CD4-positive, alpha-beta T cell (primary cell): Measurements from ENCODE around the gene ELAPOR2. TPM values are rescaled to one million over a fixed set of nuclear protein-coding genes. Genes with fewer than 3 reads are reported as not detected.
"Not testable (repeated sequence)": the region's sequence is repeated elsewhere in the genome, so short reads cannot be mapped to it uniquely, and the experiment has no call there.

Experiments
- ATAC-seq: fragments of 200-7000 bp; cut with Tn5 transposase; one replicate; pipeline ENCODE4 v1.10.0; 2022; ENCODE audit warnings: mild to moderate bottlenecking; ENCODE audit not compliant: poor library complexity
- CTCF ChIA-PET: fragments of 350-600 bp; sonication (Branson Sonifier 250); formaldehyde crosslinking; loops from one replicate; lab custom pipeline; 2021; ENCODE audit warnings: antibody characterized with exemption, inconsistent platforms; lab: Charles Lee
- POLR2A ChIA-PET: fragments of 350-600 bp; sonication (Branson Sonifier 250); formaldehyde crosslinking; loops from one replicate; lab custom pipeline; 2021; ENCODE audit warnings: antibody characterized with exemption, inconsistent platforms; lab: Charles Lee
- DNase-seq, 14 experiments: peaks; one replicate each; pipeline ENCODE4 v3.0.0-alpha.2; 2013 to 2020; ENCODE audit warnings: mixed read lengths in 2 of 14
- H3K27ac ChIP-seq, 2 donors: one replicate each; pipeline versions ENCODE4 v1.5.1 to v1.7.0; 2013; ENCODE audit warnings: low read length in 2 of 2, low read depth in 1 of 2, mild to moderate bottlenecking in 1 of 2
- H3K27me3 ChIP-seq, 2 experiments: 1 replicate in 1 of 2; 2 replicates in 1 of 2; pipeline versions ENCODE4 v1.6.1 to v1.7.0; 2013; ENCODE audit warnings: low read length in 2 of 2, control low read depth in 1 of 2, mild to moderate bottlenecking in 1 of 2, moderate library complexity in 1 of 2; ENCODE audit not compliant: insufficient read depth in 2 of 2, control insufficient read depth in 1 of 2
- H3K36me3 ChIP-seq: one replicate; pipeline ENCODE4 v1.6.1; 2013; ENCODE audit warnings: low read length, control low read depth; ENCODE audit not compliant: insufficient read depth
- H3K4me1 ChIP-seq: one replicate; pipeline ENCODE4 v1.6.1; 2013; ENCODE audit warnings: low read length, control low read depth; ENCODE audit not compliant: insufficient read depth
- H3K4me3 ChIP-seq: one replicate; pipeline ENCODE4 v1.5.1; 2013; ENCODE audit warnings: mild to moderate bottlenecking, low read length, moderate library complexity
- H3K9me3 ChIP-seq, 2 experiments: 1 replicate in 1 of 2; 2 replicates in 1 of 2; pipeline versions ENCODE4 v1.6.1 to v1.7.0; 2013; ENCODE audit warnings: low read length in 2 of 2, mild to moderate bottlenecking in 2 of 2, control low read depth in 1 of 2, moderate library complexity in 1 of 2; ENCODE audit not compliant: control insufficient read depth in 1 of 2, insufficient read depth in 1 of 2
- H3K27ac Mint-ChIP-seq: one replicate; pipeline ENCODE4 v1.8.0; 2020; ENCODE audit warnings: mixed read lengths
- H3K27me3 Mint-ChIP-seq: one replicate; pipeline ENCODE4 v1.8.0; 2021; ENCODE audit warnings: mixed read lengths
- H3K36me3 Mint-ChIP-seq: one replicate; pipeline ENCODE4 v1.8.0; 2021; ENCODE audit warnings: low read depth, mixed read lengths
- H3K4me1 Mint-ChIP-seq: one replicate; pipeline ENCODE4 v1.8.0; 2021; ENCODE audit warnings: low read depth, mixed read lengths
- H3K4me3 Mint-ChIP-seq: one replicate; pipeline ENCODE4 v1.8.0; 2020; ENCODE audit warnings: mild to moderate bottlenecking, mixed read lengths
- H3K9me3 Mint-ChIP-seq: one replicate; pipeline ENCODE4 v1.8.0; 2020; ENCODE audit warnings: mixed read lengths
- intact Hi-C, 2 experiments: fragments of 100-400 bp; cut with DNase I in 1 of 2; cut with micrococcal nuclease in 1 of 2; formaldehyde crosslinking; loops; one replicate each; pipeline versions ENCODE4 v1.15.1 to v1.9.0; 2023 to 2025; cut with DNase I, micrococcal nuclease
- total RNA-seq, 174 experiments: library from RNA in 2 of 174; stranded (reverse) in 2 of 174; gene quantifications; one replicate each; pipeline ENCODE4 v1.2.3 and lab custom pipeline; 2021 to 2026
- TF ChIP-seq, protein P1 (sequence below): fragments of 200-600 bp; IDR thresholded peaks from one replicate; pipeline ENCODE4 v1.8.0; 2022; ENCODE audit warnings: antibody characterized with exemption, mild to moderate bottlenecking

ELAPOR2 gene
- total RNA-seq, 2 experiments from 2014 or later = 7.2 to 7.7 TPM

DNA sequence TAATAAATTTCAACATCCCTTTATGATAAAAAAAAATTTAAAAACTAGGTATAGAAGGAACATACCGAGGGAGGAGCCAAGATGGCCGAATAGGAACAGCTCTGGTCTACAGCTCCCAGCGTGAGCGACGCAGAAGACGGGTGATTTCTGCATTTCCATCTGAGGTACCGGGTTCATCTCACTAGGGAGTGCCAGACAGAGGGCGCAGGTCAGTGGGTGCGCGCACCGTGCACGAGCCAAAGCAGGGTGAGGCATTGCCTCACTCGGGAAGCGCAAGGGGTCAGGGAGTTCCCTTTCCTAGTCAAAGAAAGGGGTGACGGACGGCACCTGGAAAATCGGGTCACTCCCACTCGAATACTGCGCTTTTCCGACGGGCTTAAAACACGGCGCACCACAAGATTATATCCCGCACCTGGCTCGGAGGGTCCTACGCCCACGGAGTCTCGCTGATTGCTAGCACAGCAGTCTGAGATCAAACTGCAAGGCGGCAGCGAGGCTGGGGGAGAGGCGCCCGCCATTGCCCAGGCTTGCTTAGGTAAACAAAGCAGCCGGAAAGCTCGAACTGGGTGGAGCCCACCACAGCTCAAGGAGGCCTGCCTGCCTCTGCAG lies 19.7 kb downstream of the ELAPOR2 start:
- H3K4me1 ChIP-seq, H3K36me3 Mint-ChIP-seq, H3K9me3 ChIP-seq, ATAC-seq, intact Hi-C loops, H3K27me3 ChIP-seq, H3K4me1 Mint-ChIP-seq, CTCF ChIA-PET, H3K36me3 ChIP-seq, H3K9me3 Mint-ChIP-seq, H3K27ac ChIP-seq: not testable (repeated sequence)
- peak overlapping the region; percentile 79 for H3K27ac Mint-ChIP-seq
- POLR2A ChIA-PET = interaction anchor here (1.8 kb wide), 1 partner anchor 20 kb away, joined by 4 read pairs; the partner anchor contains the start of gene ELAPOR2
- DNase-seq = peak in 9 of 14 experiments; percentile 2 to 43 (median 23)
- peak overlapping the region; percentile 49 for H3K4me3 ChIP-seq
- H3K4me3 Mint-ChIP-seq = peak overlapping the region; percentile 80
- H3K27me3 Mint-ChIP-seq = peaks cover 11% of the 10 kb centered on the region

DNA sequence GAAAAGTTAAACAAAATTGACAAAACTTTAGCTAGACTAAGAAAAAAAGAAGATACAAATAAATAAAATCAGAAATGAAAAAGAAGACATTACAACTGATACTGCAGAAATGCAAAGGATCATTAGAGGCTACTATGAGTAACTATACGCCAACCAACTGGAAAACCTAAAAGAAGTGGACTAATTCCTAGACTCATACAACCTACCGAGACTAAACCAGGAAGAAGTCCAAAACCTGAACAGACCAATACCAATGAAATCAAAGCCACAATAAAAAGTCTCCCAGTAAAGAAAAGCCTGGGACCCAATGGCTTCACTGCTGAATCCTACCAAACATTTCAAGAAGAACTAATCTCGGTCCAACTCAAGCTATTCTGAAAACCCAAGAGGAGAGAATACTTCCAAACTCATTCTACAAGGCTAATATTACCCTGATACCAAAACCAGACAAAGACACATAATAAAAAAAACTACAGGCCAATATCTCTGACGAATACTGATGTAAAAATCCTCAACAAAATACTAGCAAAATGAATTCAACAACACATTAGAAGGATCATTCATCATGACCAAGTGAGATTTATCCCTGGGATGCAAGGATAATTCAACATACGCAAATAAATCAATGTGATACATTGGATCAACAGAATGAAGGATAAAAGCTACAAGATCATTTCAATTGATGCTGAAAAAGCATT lies 20.3 kb downstream of the ELAPOR2 start:
- no peaks in the 10 kb centered on the region for H3K4me1 ChIP-seq
- TF ChIP-seq, protein P1, sequence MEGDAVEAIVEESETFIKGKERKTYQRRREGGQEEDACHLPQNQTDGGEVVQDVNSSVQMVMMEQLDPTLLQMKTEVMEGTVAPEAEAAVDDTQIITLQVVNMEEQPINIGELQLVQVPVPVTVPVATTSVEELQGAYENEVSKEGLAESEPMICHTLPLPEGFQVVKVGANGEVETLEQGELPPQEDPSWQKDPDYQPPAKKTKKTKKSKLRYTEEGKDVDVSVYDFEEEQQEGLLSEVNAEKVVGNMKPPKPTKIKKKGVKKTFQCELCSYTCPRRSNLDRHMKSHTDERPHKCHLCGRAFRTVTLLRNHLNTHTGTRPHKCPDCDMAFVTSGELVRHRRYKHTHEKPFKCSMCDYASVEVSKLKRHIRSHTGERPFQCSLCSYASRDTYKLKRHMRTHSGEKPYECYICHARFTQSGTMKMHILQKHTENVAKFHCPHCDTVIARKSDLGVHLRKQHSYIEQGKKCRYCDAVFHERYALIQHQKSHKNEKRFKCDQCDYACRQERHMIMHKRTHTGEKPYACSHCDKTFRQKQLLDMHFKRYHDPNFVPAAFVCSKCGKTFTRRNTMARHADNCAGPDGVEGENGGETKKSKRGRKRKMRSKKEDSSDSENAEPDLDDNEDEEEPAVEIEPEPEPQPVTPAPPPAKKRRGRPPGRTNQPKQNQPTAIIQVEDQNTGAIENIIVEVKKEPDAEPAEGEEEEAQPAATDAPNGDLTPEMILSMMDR = no peak
- H3K27ac ChIP-seq = no peak overlapping the region
- POLR2A ChIA-PET = interaction anchor here (1.8 kb wide), 1 partner anchor 20 kb away, joined by 4 read pairs; the partner anchor contains the start of gene ELAPOR2
- H3K27me3 ChIP-seq = no peaks in the 10 kb centered on the region
- H3K9me3 Mint-ChIP-seq = peaks cover 2% of the 10 kb centered on the region
- H3K9me3 ChIP-seq = no peaks in the 10 kb centered on the region
- intact Hi-C loops = no loop called here
- no peaks in the 10 kb centered on the region for H3K36me3 ChIP-seq
- H3K27me3 Mint-ChIP-seq = peaks cover 11% of the 10 kb centered on the region
- no peaks in the 10 kb centered on the region for H3K36me3 Mint-ChIP-seq
- H3K4me1 Mint-ChIP-seq = no peaks in the 10 kb centered on the region
- H3K4me3 ChIP-seq = peak overlapping the region; percentile 49
- CTCF ChIA-PET = interaction anchor here (1.3 kb wide), 1 partner anchor 47 kb away, joined by 4 read pairs; no protein-coding TSS in a partner anchor
- peak overlapping the region; percentile 80 for H3K4me3 Mint-ChIP-seq
- no peak for DNase-seq
- ATAC-seq = no peak
- peak overlapping the region; percentile 79 for H3K27ac Mint-ChIP-seq

DNA sequence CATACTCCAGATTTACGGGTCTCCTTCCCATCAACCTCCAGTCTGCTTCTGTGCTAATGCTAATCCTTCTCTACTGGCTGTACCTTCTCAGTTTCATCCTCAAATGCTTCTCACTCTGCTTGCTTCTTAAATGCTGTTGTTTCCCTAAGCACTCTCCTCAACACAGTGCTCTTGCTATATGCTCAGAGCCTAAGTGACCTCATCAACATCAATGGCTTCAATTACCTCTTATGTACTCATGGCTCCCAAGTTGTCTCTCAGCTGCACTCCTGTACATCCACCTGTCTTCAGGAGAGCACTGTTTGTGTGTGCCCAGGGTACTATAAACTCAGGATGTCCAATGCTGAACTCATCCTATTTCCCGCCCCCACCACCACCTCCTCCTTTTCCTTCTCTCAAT lies 22.5 kb downstream of the ELAPOR2 start:
- Mint-ChIP-seq H3K4me3 (no peak overlapping the region), H3K9me3 (peaks cover 2% of the 10 kb centered on the region), H3K27me3 (peaks cover 20% of the 10 kb centered on the region), H3K36me3 (no peaks in the 10 kb centered on the region), H3K4me1 (no peaks in the 10 kb centered on the region), H3K27ac (no peak overlapping the region)
- ATAC-seq = no peak
- Histone ChIP-seq H3K9me3 (no peaks in the 10 kb centered on the region), H3K27ac (no peak overlapping the region), H3K4me3 (no peak overlapping the region), H3K4me1 (no peaks in the 10 kb centered on the region), H3K27me3 (no peaks in the 10 kb centered on the region), H3K36me3 (no peaks in the 10 kb centered on the region)
- ChIA-PET POLR2A (no interaction called here), CTCF (no interaction called here)
- DNase-seq = no peak
- intact Hi-C loops = no loop called here
- TF ChIP-seq, protein P1 = no peak
